A673 (cell line): ENCODE data around the gene CABP4. TPM values are rescaled to one million over a fixed set of nuclear protein-coding genes. Genes with fewer than 3 reads are reported as not detected.

Source experiments
- BruUV-seq: library from RNA; stranded (reverse); fragments of 400-500 nt; replicated peaks from 2 replicates; lab custom pipeline; 2021; lab: Mats Ljungman, UMichigan
- CTCF ChIA-PET: fragments of 300-600 bp; sonication (Branson Sonifier 250); formaldehyde crosslinking; loops from one replicate; lab custom pipeline; 2022; ENCODE audit warnings: antibody characterized with exemption; lab: Charles Lee
- POLR2A ChIA-PET: fragments of 300-600 bp; sonication (Branson Sonifier 250); formaldehyde crosslinking; loops from one replicate; lab custom pipeline; 2022; ENCODE audit warnings: antibody characterized with exemption; ENCODE audit not compliant: low non-redundant PET; lab: Charles Lee
- DNase-seq: peaks from one replicate; pipeline ENCODE4 v3.0.0-alpha.2; 2015; ENCODE audit warnings: low spot score
- H3K27ac ChIP-seq: fragments of 200-600 bp; sonication (generic); 2 replicates; pipeline ENCODE4 v1.5.1; 2016; ENCODE audit warnings: mixed run types, low read depth, mild to moderate bottlenecking, mixed read lengths, antibody characterized with exemption, low read length; ENCODE audit not compliant: poor library complexity, severe bottlenecking
- H3K27me3 ChIP-seq: fragments of 200-600 bp; sonication (generic); replicated peaks from 2 replicates; pipeline ENCODE4 v1.6.1; 2017; ENCODE audit warnings: mixed run types, low read depth, mild to moderate bottlenecking, mixed read lengths, antibody characterized with exemption, low read length; ENCODE audit not compliant: insufficient read depth, poor library complexity
- H3K36me3 ChIP-seq: fragments of 200-600 bp; sonication (generic); 2 replicates; pipeline ENCODE4 v1.6.1; 2016; ENCODE audit warnings: mixed run types, mild to moderate bottlenecking, mixed read lengths, antibody characterized with exemption, low read length; ENCODE audit not compliant: insufficient read depth, poor library complexity, severe bottlenecking
- H3K4me1 ChIP-seq: fragments of 200-600 bp; sonication (generic); 2 replicates; pipeline ENCODE4 v1.6.1; 2017; ENCODE audit warnings: mixed run types, mild to moderate bottlenecking, mixed read lengths, antibody characterized with exemption, low read length; ENCODE audit not compliant: insufficient read depth, poor library complexity, severe bottlenecking
- H3K4me3 ChIP-seq: fragments of 200-600 bp; sonication (generic); 2 replicates; pipeline ENCODE4 v1.5.1; 2016; ENCODE audit warnings: low read depth, mixed run types, mild to moderate bottlenecking, mixed read lengths, low read length; ENCODE audit not compliant: poor library complexity, severe bottlenecking
- H3K9me3 ChIP-seq: fragments of 200-600 bp; sonication (generic); 2 replicates; pipeline ENCODE4 v1.6.1; 2016; ENCODE audit warnings: mixed run types, low read depth, mild to moderate bottlenecking, mixed read lengths, antibody characterized with exemption, low read length; ENCODE audit not compliant: poor library complexity, severe bottlenecking
- EZH2 ChIP-seq: fragments of 200-600 bp; sonication (generic); IDR thresholded peaks from 2 replicates; pipeline ENCODE4 v1.6.1; 2017; ENCODE audit warnings: borderline replicate concordance, low read depth, mild to moderate bottlenecking, mixed read lengths, antibody characterized with exemption, low read length; ENCODE audit not compliant: poor library complexity, severe bottlenecking
- intact Hi-C: fragments of 100-400 bp; cut with micrococcal nuclease; formaldehyde crosslinking; loops from one replicate; pipeline ENCODE4 v1.10.0; 2022; ENCODE audit not compliant: unreplicated experiment
- total RNA-seq: library from RNA; stranded (reverse); gene quantifications from 2 replicates; pipeline ENCODE4 v1.2.3, GENCODE V29; 2021
- TF ChIP-seq, protein P1 (sequence below): fragments of 300-800, 200-600 bp; sonication (generic); conservative IDR thresholded peaks from 2 replicates; pipeline ENCODE4 v1.5.1; 2017; ENCODE audit warnings: low read depth, mild to moderate bottlenecking, antibody characterized with exemption, low read length, moderate library complexity, mixed read lengths

CABP4 gene
- total RNA-seq, 1 experiment from 2014 or later, result not detected

DNA sequence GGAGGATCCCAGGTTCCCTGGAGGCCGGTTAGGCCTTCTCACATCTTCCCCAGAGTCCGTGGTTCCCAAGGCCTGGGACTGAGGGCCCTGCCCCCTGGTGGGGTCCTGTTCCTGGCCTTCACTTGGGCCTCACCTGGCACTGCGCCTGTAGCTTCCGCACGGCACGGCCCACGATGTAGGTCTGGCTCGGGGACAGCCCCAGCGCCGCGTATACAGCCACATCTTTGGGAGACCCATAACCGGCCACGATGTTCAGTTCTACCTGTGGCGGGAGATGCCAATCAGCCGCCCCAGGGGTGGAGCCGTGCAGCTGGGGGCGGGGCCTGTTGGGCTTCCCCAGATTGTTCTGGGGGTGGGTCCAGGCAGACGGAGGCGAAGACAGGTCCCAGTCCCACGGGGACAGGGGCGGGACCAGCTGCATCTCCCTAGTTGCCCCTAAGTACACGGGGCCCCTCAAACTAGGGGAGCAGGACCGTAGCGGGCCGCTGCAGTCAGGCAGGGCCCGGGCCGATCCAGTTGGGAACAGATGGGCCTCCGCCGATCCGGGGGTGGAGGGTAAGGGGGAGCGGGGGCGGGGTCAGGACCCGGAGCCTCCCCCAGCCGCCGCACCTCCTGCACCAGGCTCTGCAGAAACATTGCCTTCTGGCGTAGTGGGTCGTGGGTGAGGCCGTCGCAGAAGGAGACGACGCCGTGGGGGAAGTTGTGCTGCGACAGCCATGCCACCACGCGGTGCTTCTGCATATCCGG lies 37.8 kb downstream of the CABP4 start:
- POLR2A ChIA-PET, result no interaction called here
- H3K36me3 ChIP-seq, result peaks cover 37% of the 10 kb centered on the region
- no peak for TF ChIP-seq EZH2
- TF ChIP-seq, protein P1, sequence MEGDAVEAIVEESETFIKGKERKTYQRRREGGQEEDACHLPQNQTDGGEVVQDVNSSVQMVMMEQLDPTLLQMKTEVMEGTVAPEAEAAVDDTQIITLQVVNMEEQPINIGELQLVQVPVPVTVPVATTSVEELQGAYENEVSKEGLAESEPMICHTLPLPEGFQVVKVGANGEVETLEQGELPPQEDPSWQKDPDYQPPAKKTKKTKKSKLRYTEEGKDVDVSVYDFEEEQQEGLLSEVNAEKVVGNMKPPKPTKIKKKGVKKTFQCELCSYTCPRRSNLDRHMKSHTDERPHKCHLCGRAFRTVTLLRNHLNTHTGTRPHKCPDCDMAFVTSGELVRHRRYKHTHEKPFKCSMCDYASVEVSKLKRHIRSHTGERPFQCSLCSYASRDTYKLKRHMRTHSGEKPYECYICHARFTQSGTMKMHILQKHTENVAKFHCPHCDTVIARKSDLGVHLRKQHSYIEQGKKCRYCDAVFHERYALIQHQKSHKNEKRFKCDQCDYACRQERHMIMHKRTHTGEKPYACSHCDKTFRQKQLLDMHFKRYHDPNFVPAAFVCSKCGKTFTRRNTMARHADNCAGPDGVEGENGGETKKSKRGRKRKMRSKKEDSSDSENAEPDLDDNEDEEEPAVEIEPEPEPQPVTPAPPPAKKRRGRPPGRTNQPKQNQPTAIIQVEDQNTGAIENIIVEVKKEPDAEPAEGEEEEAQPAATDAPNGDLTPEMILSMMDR, result no peak
- H3K9me3 ChIP-seq, result no peaks in the 10 kb centered on the region
- H3K4me3 ChIP-seq, result no peak overlapping the region
- BruUV-seq, result no TSS peak
- no peaks in the 10 kb centered on the region for H3K4me1 ChIP-seq
- H3K27me3 ChIP-seq, result no peaks in the 10 kb centered on the region
- intact Hi-C loops, result no loop called here
- no peak overlapping the region for H3K27ac ChIP-seq
- CTCF ChIA-PET, result no interaction called here
- peak; percentile 43 for DNase-seq

DNA sequence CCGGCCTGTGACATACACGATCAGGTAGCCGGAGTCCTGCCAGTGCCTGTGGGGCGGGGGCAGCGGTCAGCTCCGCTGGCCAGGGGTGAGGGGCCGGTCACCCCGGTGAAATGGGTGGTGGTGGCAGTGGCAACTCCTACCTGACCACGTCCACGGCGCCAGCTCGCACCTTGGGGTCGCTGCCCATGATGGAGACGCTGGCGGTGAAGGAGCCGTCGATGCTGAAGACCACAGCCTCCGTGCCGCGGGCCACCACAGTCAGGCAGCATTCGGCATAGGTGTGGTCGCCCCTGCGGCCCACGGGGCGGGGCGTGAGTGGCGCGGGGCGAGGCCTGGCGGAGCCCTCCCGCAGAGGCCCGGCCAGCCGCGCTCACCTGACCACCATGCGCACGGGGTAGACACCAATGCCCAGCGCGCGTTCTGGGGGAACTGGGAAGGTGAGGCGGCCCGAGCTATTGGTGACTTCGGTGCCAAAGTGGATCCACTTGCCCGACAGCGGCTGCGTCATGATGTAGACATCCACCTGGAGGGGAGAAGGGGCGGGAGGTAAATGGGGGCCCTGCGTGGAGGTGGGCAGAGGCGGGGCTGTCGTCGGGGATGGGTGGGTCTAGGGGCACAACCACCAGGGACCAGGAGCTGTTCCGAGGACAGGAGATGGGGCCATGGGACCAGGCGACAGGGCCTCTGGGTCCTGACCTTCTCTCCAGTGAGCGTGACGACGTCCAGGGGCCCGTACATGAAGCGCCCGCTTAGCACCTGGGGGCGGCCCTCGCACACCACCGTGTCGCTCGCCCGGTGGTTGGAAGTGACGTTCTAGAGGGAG lies 38.6 kb downstream of the CABP4 start:
- H3K4me1 ChIP-seq, result no peaks in the 10 kb centered on the region
- POLR2A ChIA-PET, result no interaction called here
- H3K27me3 ChIP-seq, result no peaks in the 10 kb centered on the region
- no TSS peak for BruUV-seq
- CTCF ChIA-PET, result no interaction called here
- no peaks in the 10 kb centered on the region for H3K9me3 ChIP-seq
- intact Hi-C loops, result no loop called here
- H3K4me3 ChIP-seq, result no peak overlapping the region
- peaks cover 37% of the 10 kb centered on the region for H3K36me3 ChIP-seq
- no peak overlapping the region for H3K27ac ChIP-seq
- no peak for DNase-seq
- TF ChIP-seq EZH2, result no peak
- TF ChIP-seq, protein P1, result no peak

DNA sequence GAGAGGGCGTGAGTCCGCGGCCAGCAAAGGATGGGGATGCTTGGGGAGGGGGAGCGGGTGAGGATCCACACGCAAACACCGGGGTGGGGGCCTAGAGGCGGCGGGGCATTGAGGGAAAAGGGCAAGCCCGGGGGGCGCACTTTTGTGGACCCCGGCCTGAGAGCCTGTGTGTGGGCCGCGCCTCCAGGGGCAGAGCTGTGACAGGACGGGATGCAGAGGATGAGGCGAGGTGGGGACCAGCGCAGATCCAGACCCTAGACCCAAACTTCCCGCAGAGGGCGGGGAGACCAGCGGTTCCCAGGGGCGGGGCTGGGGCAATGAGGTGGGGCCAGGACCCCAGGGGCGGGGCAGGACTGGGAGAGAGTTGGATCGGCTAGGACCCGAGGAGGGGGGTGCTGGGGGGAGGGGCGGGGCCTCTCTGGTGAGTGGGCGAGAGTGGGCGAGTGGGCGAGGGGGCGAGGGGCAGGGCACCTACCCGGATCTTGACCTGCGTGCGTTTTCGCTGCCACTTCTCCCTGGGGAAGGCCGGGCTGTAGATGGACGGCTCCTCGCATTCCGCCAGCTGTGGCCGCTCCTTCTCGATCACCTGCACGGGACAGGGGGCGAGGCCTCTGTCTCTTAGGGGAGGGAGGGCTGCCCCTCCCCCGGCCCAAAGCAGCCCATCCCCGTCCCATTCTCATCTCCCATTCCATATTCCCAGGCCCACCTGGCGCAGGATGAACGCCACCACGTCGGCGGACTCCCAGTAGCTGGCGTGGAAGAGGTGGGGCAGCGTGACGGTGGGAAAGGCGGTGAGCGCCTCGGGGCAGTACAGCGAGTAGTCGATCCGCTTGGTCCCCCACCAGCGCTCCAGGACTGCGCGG lies 39.4 kb downstream of the CABP4 start:
- H3K4me3 ChIP-seq, result no peak overlapping the region
- ChIA-PET POLR2A (no interaction called here), CTCF (no interaction called here)
- H3K27me3 ChIP-seq, result no peaks in the 10 kb centered on the region
- H3K4me1 ChIP-seq, result no peaks in the 10 kb centered on the region
- peaks cover 32% of the 10 kb centered on the region for H3K36me3 ChIP-seq
- DNase-seq, result no peak
- TF ChIP-seq, protein P1, result no peak
- TF ChIP-seq EZH2, result no peak
- intact Hi-C loops, result no loop called here
- no peak overlapping the region for H3K27ac ChIP-seq
- no TSS peak for BruUV-seq
- H3K9me3 ChIP-seq, result no peaks in the 10 kb centered on the region
